ENCODE data around the gene MTF2. TPM values are rescaled to one million over a fixed set of nuclear protein-coding genes. Genes with fewer than 3 reads are reported as not detected.
"Not testable (repeated sequence)": the region's sequence is repeated elsewhere in the genome, so short reads cannot be mapped to it uniquely, and the experiment has no call there.

Gene MTF2
- total RNA-seq, 1 donor from 2014 or later, result 56.4 TPM

DNA sequence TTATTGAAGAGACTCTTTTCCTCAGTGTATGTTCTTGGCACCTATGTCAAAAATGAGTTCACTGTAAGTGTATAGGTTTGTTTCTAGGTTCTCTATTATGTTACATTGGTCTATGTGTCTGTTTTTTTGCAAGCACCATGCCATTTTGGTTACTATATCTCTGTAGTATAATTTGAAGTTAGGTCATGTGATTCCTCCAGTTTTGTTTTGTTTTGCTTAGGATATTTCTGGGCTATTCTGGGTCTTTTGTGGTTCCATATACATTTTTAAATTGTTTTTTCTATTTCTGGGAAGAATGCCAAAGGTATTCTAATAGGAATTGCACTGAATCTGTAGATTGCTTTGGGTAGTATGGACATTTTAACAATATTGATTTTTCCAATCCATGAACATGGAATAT, 87.9 kb downstream of the MTF2 start:
- no peak overlapping the region for H3K4me3 Mint-ChIP-seq (ENCODE audit: unreplicated experiment)
- Histone ChIP-seq H3K4me1 (ENCODE audit: insufficient read depth, low read length) (no peaks in the 10 kb centered on the region), H3K36me3 (ENCODE audit: insufficient read depth, low read length) (no peaks in the 10 kb centered on the region), H3K79me2 (ENCODE audit: insufficient read depth, low read length) (peaks cover 98% of the 10 kb centered on the region), H3K27ac (ENCODE audit: low read depth, low read length) (no peak overlapping the region), H3K27me3 (ENCODE audit: insufficient read depth, low read length) (no peaks in the 10 kb centered on the region), H3K9ac (ENCODE audit: low read length) (no peak overlapping the region), H3K9me3 (ENCODE audit: insufficient read depth, low read depth, low read length) (no peaks in the 10 kb centered on the region), H3K4me3 (ENCODE audit: insufficient read depth, low read depth, low read length) (no peak overlapping the region), H3K4me2 (ENCODE audit: low read length) (no peak overlapping the region), H2AFZ (ENCODE audit: low read depth, low read length) (no peak overlapping the region), H4K20me1 (ENCODE audit: insufficient read depth, low read length) (peaks cover 66% of the 10 kb centered on the region)
- peaks cover 14% of the 10 kb centered on the region for H3K4me1 Mint-ChIP-seq (ENCODE audit: low read depth, unreplicated experiment)
- no peak for FAIRE-seq
- TF ChIP-seq EZH2 (IDR thresholded peaks at IDR 0.05; ENCODE audit: insufficient read depth, low read length), result no peak
- TF ChIP-seq, protein P1, sequence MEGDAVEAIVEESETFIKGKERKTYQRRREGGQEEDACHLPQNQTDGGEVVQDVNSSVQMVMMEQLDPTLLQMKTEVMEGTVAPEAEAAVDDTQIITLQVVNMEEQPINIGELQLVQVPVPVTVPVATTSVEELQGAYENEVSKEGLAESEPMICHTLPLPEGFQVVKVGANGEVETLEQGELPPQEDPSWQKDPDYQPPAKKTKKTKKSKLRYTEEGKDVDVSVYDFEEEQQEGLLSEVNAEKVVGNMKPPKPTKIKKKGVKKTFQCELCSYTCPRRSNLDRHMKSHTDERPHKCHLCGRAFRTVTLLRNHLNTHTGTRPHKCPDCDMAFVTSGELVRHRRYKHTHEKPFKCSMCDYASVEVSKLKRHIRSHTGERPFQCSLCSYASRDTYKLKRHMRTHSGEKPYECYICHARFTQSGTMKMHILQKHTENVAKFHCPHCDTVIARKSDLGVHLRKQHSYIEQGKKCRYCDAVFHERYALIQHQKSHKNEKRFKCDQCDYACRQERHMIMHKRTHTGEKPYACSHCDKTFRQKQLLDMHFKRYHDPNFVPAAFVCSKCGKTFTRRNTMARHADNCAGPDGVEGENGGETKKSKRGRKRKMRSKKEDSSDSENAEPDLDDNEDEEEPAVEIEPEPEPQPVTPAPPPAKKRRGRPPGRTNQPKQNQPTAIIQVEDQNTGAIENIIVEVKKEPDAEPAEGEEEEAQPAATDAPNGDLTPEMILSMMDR (IDR thresholded peaks at IDR 0.05; ENCODE audit: insufficient read depth, low read depth, low read length), result no peak
- no peak for DNase-seq (ENCODE audit: low read depth)
- H3K36me3 Mint-ChIP-seq (ENCODE audit: low read depth, unreplicated experiment), result peaks cover 14% of the 10 kb centered on the region
- no peaks in the 10 kb centered on the region for H3K27me3 Mint-ChIP-seq (ENCODE audit: low read depth, unreplicated experiment)
- H3K27ac Mint-ChIP-seq (ENCODE audit: unreplicated experiment), result no peak overlapping the region
- peaks cover 3% of the 10 kb centered on the region for H3K9me3 Mint-ChIP-seq (ENCODE audit: unreplicated experiment)

DNA sequence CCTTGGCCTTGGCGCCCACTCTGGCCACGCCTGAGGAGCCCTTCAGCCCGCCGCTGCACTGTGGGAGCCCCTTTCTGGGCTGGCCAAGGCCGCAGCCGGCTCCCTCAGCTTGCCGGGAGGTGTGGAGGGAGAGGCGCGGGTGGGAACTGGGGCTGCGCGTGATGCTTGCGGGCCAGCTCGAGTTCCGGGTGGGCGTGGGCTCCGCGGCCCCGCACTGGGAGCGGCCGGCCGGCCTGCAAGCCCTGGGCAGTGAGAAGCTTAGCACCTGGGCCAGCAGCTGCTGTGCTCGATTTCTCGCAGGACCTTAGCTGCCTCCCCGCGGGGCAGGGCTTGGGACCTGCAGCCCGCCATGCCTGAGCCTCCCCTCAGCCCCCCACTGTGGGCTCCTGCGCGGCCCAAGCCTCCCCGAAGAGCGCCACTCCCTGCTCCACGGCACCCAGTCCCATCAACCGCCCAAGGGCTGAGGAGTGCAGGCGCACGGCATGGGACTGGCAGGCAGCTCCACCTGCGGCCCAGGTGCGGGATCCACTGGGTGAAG, 91.1 kb downstream of the MTF2 start:
- not testable (repeated sequence) for H3K9me3 ChIP-seq (ENCODE audit: insufficient read depth, low read depth, low read length); H3K27me3 Mint-ChIP-seq (ENCODE audit: low read depth, unreplicated experiment); H3K9me3 Mint-ChIP-seq (ENCODE audit: unreplicated experiment); H3K9ac ChIP-seq (ENCODE audit: low read length); H3K4me2 ChIP-seq (ENCODE audit: low read length); H2AFZ ChIP-seq (ENCODE audit: low read depth, low read length); H3K27me3 ChIP-seq (ENCODE audit: insufficient read depth, low read length); FAIRE-seq; H3K4me3 ChIP-seq (ENCODE audit: insufficient read depth, low read depth, low read length); DNase-seq (ENCODE audit: low read depth); H3K36me3 ChIP-seq (ENCODE audit: insufficient read depth, low read length); H3K4me3 Mint-ChIP-seq (ENCODE audit: unreplicated experiment); H3K4me1 ChIP-seq (ENCODE audit: insufficient read depth, low read length); H3K27ac ChIP-seq (ENCODE audit: low read depth, low read length); H3K27ac Mint-ChIP-seq (ENCODE audit: unreplicated experiment)
- peaks cover 15% of the 10 kb centered on the region for H3K36me3 Mint-ChIP-seq (ENCODE audit: low read depth, unreplicated experiment)
- peaks cover 67% of the 10 kb centered on the region for H4K20me1 ChIP-seq (ENCODE audit: insufficient read depth, low read length)
- peaks cover 28% of the 10 kb centered on the region for H3K4me1 Mint-ChIP-seq (ENCODE audit: low read depth, unreplicated experiment)
- peaks cover 97% of the 10 kb centered on the region for H3K79me2 ChIP-seq (ENCODE audit: insufficient read depth, low read length)

DNA sequence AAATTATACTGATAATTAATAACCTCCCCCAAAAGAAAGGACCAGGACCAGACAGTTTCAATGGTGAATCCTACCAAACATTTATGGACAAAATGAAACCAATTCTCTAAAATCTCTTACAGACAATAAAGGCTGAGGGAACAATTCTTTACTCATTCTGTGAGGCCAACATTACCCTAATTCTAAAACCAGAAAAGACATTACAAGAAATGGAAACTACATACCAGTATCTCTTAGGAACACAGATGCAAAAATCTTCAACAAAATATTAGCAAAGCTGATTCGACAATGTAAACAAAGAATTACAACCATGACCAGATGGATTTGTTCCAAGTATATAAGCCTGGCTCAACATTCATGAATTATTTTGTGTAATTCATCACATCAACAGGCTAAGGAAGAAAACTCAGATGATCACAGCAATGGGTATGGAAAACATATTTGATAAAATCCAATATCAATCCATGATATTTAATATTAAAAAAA, 92.5 kb downstream of the MTF2 start:
- TF ChIP-seq EZH2 (IDR thresholded peaks at IDR 0.05; ENCODE audit: insufficient read depth, low read length), result no peak
- TF ChIP-seq, protein P1 (IDR thresholded peaks at IDR 0.05; ENCODE audit: insufficient read depth, low read depth, low read length), result no peak
- Histone ChIP-seq H3K4me1 (ENCODE audit: insufficient read depth, low read length) (no peaks in the 10 kb centered on the region), H2AFZ (ENCODE audit: low read depth, low read length) (no peak overlapping the region), H4K20me1 (ENCODE audit: insufficient read depth, low read length) (peaks cover 68% of the 10 kb centered on the region), H3K4me2 (ENCODE audit: low read length) (no peak overlapping the region), H3K36me3 (ENCODE audit: insufficient read depth, low read length) (peaks cover 1% of the 10 kb centered on the region), H3K9me3 (ENCODE audit: insufficient read depth, low read depth, low read length) (no peaks in the 10 kb centered on the region), H3K79me2 (ENCODE audit: insufficient read depth, low read length) (peaks cover 98% of the 10 kb centered on the region), H3K27ac (ENCODE audit: low read depth, low read length) (no peak overlapping the region), H3K27me3 (ENCODE audit: insufficient read depth, low read length) (no peaks in the 10 kb centered on the region), H3K9ac (ENCODE audit: low read length) (no peak overlapping the region), H3K4me3 (ENCODE audit: insufficient read depth, low read depth, low read length) (no peak overlapping the region)
- H3K9me3 Mint-ChIP-seq (ENCODE audit: unreplicated experiment), result no peaks in the 10 kb centered on the region
- H3K27me3 Mint-ChIP-seq (ENCODE audit: low read depth, unreplicated experiment), result no peaks in the 10 kb centered on the region
- H3K27ac Mint-ChIP-seq (ENCODE audit: unreplicated experiment), result no peak overlapping the region
- FAIRE-seq, result no peak
- H3K36me3 Mint-ChIP-seq (ENCODE audit: low read depth, unreplicated experiment), result peaks cover 15% of the 10 kb centered on the region
- peak overlapping the region; percentile 28 for H3K4me3 Mint-ChIP-seq (ENCODE audit: unreplicated experiment)
- H3K4me1 Mint-ChIP-seq (ENCODE audit: low read depth, unreplicated experiment), result peaks cover 28% of the 10 kb centered on the region
- peak; percentile 4 for DNase-seq (ENCODE audit: low read depth)
